Activated CD4-positive, CD25-positive, alpha-beta regulatory T cell treated with anti-CD3 and anti-CD28 coated beads, Interleukin-2, amount 50 U/mL, for 16 hours (primary cell): ENCODE data around the gene PATL2.
A peak's percentile ranks its signal among the peaks of the same experiment; 100 is the strongest.
"Not testable (repeated sequence)": the region's sequence is repeated elsewhere in the genome, so short reads cannot be mapped to it uniquely, and the experiment has no call there.

ENCODE experiments used
- DNase-seq: peaks from one replicate; pipeline ENCODE4 v3.0.0-alpha.2; 2020; ENCODE audit warnings: low read depth, low spot score

The PATL2 gene

DNA sequence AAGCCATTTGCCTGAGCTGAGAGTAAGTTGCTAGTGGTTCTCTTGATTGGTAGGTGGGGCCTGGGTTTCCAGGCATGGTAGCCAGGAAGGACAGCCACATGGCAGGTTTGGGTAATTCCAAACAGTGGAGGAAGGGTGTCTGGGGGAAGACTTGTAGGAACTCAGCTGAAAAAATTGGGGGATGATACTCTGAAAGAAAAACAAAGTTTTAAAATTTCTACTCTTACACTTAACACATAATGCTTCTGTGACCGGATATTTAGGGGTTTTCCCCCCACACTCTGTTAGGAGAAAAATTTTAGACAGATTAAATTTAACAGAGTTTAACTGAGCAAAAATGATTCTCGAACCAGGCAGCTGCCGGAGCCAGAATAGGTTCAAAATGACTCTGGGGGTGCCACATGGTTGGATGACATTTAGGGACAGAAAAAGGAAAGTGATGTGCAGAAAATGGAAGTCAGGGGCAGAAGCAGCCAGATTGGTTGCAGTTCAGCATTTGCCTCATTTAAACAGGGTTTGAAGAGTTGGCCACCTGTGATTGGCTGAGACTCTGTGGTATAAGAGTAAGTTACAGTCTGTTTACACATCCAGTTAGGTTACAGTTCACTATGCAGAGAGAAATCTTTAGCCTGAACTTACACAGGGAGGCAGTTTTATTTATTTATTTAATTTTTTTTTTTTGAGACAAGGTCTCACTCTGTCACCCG is 8.3 kb upstream of the PATL2 start:
- DNase-seq, result no peak

DNA sequence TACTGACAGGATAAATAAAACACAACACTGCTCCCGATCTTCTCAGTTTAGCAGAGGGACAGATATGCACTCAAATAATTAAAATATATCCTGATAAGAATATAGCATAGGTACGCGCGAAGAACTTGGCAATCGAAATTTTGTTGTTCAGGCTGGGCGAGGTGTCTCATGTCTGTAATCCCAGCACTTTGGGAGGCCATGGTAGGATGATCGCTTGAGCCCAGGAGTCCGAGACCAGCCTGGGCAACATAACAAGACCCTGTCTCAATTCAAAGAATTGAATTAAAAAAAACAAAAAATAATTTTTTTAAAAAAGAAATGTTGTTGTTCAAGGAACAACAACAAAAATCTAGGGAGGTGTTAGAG is 7.8 kb upstream of the PATL2 start:
- DNase-seq, result no peak

DNA sequence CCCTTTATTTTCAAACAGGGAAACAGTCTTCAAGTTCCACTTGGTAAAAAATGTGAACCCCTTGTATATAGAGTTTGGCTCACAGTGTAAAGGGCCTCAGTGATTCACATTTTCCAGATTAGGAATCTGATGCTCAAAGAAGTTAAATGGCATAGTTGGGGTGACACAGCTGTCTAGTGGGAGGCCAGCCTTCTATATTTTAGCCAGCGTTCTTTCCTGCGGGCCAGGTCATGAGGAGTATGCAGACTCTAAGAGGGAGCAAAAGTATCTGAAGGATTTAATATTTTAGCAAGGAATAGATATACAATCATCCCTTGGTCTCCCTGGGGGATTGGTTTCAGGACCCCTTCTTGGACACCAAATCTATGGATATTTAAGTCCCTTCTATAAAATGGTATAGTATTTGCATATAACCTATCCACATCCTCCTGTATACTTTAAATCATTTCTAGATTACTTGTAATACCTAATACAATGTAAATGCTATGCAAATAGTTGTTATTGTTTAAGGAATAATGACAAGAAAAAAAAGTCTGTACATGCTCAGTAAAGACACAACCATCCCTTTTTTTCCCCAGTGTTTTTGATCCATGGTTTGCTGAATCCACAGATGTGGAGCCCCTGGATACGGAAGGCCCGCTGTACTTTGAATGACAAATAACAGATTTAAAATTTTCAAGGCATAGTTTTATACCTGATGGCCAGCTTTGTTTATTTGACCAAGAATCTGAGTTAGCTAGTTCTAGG is 7.2 kb upstream of the PATL2 start:
- DNase-seq, result no peak

DNA sequence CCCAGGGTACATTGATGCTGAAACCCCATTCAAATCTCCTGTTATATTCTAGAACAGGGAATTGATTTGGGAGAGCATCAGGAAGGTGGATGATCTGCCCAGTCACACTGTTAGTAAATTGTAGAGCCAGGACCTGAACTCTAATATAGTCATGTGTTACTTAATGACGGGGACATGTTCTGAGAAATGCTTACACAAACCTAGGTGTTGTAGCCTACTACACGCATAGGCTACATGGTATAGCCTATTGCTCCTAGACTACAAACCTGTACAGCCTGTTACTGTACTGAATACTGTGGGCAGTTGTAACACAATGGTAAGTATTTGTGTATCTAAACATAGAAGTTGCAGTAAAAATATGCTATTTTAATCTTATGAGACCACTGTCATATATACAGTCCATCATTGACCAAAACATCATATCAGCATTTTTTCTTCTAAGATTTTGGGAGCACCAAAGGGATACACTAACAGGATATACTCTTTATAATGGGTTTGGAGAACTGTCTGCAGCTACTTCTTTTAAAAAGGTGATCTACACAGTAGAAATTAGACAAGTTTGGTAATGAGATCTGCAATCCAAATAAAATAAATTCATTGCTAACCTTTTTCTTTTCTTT is 6.0 kb upstream of the PATL2 start:
- DNase-seq, result no peak

DNA sequence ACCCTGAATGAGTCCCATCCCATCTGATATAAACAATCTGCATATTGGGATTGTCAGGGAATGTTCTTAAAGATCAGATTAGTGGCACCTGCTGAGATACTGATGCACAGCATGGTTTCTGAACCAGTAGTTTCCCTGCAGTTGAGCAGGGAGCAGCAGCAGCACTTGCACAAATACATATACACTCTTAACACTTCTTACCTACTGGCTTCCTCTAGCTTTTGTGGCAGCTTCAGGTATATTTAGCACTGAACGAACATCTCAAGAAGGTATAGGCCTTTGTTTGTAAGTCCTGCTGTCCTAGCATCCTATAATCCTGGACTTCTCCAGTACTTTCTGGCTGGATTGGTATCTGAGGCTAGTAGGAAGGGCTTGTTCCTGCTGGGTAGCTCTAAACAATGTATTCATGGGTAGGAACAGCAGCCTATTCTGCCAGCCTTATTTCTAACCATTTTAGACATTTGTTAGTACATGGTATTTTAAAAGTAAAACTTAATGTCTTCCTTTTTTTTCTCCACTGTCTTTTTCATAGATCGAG is 4.7 kb upstream of the PATL2 start:
- no peak for DNase-seq

DNA sequence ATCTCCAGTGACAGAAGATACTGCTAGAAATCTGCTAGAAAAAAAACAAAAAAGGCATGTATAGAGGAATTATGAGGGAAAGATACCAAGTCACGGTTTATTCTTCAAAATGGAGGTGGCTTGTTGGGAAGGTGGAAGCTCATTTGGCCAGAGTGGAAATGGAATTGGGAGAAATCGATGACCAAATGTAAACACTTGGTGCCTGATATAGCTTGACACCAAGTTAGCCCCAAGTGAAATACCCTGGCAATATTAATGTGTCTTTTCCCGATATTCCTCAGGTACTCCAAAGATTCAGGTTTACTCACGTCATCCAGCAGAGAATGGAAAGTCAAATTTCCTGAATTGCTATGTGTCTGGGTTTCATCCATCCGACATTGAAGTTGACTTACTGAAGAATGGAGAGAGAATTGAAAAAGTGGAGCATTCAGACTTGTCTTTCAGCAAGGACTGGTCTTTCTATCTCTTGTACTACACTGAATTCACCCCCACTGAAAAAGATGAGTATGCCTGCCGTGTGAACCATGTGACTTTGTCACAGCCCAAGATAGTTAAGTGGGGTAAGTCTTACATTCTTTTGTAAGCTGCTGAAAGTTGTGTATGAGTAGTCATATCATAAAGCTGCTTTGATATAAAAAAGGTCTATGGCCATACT is 4.1 kb upstream of the PATL2 start:
- no peak for DNase-seq

DNA sequence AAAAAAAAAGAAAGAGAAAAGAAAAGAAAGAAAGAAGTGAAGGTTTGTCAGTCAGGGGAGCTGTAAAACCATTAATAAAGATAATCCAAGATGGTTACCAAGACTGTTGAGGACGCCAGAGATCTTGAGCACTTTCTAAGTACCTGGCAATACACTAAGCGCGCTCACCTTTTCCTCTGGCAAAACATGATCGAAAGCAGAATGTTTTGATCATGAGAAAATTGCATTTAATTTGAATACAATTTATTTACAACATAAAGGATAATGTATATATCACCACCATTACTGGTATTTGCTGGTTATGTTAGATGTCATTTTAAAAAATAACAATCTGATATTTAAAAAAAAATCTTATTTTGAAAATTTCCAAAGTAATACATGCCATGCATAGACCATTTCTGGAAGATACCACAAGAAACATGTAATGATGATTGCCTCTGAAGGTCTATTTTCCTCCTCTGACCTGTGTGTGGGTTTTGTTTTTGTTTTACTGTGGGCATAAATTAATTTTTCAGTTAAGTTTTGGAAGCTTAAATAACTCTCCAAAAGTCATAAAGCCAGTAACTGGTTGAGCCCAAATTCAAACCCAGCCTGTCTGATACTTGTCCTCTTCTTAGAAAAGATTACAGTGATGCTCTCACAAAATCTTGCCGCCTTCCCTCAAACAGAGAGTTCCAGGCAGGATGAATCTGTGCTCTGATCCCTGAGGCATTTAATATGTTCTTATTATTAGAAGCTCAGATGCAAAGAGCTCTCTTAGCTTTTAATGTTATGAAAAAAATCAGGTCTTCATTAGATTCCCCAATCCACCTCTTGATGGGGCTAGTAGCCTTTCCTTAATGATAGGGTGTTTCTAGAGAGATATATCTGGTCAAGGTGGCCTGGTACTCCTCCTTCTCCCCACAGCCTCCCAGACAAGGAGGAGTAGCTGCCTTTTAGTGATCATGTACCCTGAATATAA is 2.2 kb upstream of the PATL2 start:
- DNase-seq, result no peak

DNA sequence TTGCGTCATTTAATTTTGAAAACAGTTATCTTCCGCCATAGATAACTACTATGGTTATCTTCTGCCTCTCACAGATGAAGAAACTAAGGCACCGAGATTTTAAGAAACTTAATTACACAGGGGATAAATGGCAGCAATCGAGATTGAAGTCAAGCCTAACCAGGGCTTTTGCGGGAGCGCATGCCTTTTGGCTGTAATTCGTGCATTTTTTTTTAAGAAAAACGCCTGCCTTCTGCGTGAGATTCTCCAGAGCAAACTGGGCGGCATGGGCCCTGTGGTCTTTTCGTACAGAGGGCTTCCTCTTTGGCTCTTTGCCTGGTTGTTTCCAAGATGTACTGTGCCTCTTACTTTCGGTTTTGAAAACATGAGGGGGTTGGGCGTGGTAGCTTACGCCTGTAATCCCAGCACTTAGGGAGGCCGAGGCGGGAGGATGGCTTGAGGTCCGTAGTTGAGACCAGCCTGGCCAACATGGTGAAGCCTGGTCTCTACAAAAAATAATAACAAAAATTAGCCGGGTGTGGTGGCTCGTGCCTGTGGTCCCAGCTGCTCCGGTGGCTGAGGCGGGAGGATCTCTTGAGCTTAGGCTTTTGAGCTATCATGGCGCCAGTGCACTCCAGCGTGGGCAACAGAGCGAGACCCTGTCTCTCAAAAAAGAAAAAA is 1.4 kb upstream of the PATL2 start:
- peak; percentile 50 for DNase-seq

DNA sequence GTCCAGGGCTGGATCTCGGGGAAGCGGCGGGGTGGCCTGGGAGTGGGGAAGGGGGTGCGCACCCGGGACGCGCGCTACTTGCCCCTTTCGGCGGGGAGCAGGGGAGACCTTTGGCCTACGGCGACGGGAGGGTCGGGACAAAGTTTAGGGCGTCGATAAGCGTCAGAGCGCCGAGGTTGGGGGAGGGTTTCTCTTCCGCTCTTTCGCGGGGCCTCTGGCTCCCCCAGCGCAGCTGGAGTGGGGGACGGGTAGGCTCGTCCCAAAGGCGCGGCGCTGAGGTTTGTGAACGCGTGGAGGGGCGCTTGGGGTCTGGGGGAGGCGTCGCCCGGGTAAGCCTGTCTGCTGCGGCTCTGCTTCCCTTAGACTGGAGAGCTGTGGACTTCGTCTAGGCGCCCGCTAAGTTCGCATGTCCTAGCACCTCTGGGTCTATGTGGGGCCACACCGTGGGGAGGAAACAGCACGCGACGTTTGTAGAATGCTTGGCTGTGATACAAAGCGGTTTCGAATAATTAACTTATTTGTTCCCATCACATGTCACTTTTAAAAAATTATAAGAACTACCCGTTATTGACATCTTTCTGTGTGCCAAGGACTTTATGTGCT is 721 bp upstream of the PATL2 start:
- DNase-seq, result no peak

DNA sequence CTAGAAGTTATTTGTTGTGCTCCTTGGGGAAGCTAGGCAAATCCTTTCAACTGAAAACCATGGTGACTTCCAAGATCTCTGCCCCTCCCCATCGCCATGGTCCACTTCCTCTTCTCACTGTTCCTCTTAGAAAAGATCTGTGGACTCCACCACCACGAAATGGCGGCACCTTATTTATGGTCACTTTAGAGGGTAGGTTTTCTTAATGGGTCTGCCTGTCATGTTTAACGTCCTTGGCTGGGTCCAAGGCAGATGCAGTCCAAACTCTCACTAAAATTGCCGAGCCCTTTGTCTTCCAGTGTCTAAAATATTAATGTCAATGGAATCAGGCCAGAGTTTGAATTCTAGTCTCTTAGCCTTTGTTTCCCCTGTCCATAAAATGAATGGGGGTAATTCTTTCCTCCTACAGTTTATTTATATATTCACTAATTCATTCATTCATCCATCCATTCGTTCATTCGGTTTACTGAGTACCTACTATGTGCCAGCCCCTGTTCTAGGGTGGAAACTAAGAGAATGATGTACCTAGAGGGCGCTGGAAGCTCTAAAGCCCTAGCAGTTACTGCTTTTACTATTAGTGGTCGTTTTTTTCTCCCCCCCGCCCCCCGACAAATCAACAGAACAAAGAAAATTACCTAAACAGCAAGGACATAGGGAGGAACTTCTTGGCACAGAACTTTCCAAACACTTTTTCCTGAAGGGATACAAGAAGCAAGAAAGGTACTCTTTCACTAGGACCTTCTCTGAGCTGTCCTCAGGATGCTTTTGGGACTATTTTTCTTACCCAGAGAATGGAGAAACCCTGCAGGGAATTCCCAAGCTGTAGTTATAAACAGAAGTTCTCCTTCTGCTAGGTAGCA is 657 bp downstream of the PATL2 start:
- DNase-seq, result no peak

DNA sequence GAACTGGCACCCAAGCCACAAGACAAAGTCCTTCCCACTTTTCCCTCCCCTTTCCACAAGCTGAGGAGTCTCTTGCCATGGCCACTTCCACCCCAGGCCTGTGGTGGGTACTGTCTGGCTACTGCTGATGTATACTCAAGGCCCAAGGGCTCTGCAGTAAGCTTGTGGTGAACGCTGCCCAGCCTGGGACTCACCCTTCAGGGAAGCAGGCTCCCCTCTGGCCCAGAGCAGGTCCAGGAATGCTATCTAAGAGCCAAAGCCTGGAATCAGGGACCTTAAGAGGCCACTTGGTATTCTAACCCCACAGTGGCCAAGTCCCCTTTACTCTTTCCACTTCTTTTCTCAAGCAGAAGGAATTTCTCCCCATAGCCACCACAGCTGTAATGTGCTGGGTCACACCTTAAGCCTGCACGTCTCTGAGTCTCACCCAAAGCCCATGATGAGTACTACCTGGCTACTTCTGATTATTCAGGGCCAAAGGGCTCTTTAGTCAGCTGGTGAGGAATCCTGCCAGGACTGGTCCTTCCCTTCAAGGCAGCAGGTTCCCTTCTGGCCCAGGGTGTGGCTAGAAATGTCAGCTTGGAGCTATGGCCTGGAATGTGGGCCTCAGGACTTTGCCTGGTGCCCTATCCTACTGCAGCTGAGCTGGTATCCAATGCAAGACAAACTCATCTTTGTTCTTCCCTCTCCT is 4.0 kb downstream of the PATL2 start:
- DNase-seq, result no peak

DNA sequence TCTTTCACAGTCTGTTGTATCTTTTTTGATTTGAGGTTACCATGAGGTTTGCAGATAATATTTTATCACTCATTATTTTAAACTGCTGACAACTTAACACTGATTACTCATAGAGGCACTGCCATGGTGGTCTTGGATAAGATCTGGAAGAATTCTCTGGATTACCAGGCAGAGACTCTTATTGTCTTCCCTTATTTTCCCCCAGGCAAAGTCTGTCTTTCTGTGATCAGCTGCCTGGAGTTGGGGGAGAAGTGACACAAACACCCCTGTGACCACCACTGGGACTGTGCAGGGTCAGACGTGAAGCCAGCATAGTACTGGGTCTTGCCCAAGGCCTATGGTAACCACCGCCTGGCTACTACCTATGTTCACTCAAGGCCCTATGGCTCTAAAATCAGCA is 4.7 kb downstream of the PATL2 start:
- no peak for DNase-seq

DNA sequence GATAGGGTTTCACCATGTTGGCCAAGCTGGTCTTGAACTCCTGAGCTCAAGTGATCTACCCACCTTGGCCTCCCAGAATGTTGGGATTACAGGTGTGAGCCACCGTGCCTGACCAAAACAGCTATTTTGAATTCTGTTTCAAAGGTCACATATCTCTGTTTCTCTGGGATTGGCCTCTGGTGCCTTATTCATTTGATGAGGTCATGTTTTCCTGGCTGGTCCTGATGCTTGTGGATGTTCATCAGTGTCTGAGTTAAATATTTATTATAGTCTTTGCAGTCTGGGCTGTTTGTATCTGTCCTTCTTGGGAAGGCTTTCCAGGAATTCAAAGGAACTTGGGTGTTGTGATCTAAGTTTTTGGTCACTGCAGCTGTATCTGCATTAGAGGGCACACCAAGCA is 5.1 kb downstream of the PATL2 start:
- DNase-seq, result no peak

DNA sequence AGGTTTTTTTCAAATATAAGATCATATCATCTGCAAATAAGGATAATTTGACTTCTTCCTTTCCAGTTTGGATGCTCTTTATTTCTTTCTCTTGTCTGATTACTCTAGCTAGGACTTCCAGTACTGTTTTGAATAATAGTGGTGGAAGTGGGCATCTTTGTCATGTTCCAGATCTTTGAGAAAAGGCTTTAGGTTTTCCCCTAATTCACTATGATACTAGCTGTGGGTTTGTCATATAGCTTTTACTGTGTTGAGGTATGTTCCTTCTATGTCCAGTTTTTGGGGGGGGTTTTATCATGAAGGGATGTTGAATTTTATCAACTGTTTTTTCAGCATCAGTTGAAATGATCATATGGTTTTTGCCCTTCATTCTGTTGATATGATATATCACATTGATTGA is 10.4 kb downstream of the PATL2 start:
- not testable (repeated sequence) for DNase-seq

DNA sequence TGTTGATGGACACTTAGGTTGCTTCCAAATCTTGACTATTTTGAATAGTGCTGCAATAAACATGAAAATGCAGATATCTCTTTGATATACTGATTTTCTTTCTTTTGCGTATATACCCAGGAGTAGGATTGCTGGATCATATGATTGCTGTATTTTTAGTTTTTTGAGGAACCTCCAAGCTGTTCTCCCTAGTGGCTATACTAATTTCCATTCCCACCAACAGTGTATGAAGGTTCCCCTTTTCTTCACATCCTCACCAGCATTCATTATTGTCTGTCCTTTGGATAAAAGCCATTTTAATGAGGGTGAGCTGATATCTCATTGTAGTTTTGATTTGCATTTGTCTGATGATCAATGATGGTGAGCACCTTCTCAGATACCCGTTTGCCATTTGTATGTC is 12.5 kb downstream of the PATL2 start:
- no peak for DNase-seq

DNA sequence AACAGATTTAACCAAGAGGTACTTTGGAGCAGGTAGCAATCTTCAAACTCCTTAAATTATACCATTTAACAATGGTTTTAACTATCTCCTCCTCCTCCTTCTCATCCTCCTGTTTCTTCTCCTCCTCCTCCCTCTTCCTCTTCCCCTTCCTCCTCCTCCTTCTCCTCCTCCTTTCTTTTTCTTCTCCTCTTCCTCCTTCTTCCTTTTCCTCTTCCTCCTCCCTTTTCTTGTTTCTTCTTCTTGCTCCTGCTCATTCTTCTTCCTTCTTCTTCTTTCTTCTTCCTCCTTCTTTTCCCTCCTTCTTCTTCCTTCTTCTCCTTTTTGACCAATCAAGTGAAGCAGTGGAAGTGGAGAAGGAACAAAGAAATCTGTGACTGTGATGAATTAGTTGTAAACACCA is 14.1 kb downstream of the PATL2 start:
- no peak for DNase-seq

DNA sequence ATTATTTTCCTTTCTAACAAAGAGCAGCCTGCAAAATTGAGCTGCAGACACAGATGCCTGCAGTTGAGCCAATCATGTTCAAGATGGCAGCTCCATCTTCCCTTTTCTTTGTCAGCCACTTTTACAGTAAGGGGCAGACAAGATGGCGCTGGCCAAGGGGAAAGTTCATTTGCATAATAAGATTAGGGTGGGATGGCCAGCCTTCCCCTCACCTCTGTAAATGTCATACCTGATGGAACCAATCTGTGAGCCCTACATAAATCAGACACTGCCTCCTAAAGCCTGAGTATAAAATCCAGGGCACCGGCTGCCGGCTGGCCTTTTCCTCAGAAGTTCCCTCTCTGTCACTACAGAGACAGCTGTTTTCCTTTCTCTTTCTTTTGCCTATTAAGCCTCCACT is 15.8 kb downstream of the PATL2 start:
- no peak for DNase-seq

DNA sequence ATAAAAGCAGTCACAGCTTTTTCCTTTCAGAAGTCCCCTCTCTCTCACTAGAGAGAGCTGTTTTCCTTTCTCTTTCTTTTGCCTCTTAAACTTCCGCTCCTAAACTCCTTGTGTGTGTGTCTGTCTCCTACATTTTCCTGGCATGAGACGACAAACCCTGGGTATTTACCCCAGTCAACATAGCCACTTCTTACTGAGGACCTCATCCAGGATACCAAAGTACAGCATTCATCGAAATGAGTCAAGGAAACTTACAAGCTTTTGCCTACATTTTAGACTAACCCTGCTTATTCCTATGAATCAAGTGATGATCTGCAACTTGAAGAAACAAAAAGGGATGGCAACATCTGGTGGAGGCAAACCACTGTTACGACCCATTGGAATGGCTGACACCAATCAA is 16.7 kb downstream of the PATL2 start:
- no peak for DNase-seq

DNA sequence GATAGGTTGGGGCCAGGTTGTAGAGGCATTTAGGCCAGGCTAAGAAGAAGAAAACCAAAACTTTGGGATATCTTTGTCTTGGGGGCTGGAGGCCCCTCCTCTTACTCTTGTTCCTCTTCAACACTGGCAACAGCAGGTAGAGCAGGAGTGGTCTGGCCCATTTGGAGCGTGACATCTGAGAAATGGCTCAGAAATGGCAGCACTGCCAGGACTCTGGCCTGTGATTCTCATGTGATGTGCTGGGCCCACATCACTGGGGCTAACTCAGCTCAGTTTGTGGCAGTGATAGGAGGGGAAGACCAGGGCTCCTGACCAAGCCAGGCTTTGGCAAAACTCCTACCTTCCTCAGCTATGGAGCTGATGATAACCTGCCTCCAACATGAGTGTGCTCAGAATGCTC is 18.5 kb downstream of the PATL2 start:
- DNase-seq, result no peak
